ENCODE results near the gene REL. TPM values are rescaled to one million over a fixed set of nuclear protein-coding genes. Genes with fewer than 3 reads are reported as not detected.
A peak's percentile ranks its signal among the peaks of the same experiment; 100 is the strongest.
"Not testable (repeated sequence)": the region's sequence is repeated elsewhere in the genome, so short reads cannot be mapped to it uniquely, and the experiment has no call there.

Gene REL
- total RNA-seq, 1 donor from 2014 or later: 8.7 TPM

DNA sequence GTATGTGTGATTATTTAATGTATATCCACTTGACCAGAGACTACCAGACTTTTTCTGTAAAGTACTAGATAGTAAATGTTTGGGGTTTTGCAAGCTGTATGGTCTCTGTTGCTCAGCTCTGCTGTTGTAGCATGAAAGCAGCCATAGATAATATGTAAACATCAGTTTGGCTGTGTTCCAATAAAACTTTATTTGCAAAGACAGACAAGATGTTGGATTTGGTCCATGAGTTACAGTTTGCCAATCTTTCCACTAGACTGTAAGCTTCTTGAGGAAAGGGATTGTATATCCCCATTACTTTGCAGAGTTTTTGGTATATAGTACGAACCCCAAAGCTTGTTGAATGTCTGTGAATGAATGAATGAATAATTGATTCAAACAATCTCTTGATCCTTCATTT, 17.2 kb downstream of the REL start:
- no peak overlapping the region for H3K27ac Mint-ChIP-seq (ENCODE audit: unreplicated experiment)
- TF ChIP-seq, protein P1, sequence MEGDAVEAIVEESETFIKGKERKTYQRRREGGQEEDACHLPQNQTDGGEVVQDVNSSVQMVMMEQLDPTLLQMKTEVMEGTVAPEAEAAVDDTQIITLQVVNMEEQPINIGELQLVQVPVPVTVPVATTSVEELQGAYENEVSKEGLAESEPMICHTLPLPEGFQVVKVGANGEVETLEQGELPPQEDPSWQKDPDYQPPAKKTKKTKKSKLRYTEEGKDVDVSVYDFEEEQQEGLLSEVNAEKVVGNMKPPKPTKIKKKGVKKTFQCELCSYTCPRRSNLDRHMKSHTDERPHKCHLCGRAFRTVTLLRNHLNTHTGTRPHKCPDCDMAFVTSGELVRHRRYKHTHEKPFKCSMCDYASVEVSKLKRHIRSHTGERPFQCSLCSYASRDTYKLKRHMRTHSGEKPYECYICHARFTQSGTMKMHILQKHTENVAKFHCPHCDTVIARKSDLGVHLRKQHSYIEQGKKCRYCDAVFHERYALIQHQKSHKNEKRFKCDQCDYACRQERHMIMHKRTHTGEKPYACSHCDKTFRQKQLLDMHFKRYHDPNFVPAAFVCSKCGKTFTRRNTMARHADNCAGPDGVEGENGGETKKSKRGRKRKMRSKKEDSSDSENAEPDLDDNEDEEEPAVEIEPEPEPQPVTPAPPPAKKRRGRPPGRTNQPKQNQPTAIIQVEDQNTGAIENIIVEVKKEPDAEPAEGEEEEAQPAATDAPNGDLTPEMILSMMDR (conservative IDR thresholded peaks at IDR 0.05): no peak
- H3K9me3 Mint-ChIP-seq: no peaks in the 10 kb centered on the region
- no peaks in the 10 kb centered on the region for H3K27me3 Mint-ChIP-seq (ENCODE audit: low read depth)
- no peak for DNase-seq (ENCODE audit: low read depth, low spot score)
- H3K4me3 Mint-ChIP-seq: no peak overlapping the region
- peaks cover 5% of the 10 kb centered on the region for H3K36me3 Mint-ChIP-seq (ENCODE audit: low read depth)
- no peaks in the 10 kb centered on the region for H3K4me1 Mint-ChIP-seq

DNA sequence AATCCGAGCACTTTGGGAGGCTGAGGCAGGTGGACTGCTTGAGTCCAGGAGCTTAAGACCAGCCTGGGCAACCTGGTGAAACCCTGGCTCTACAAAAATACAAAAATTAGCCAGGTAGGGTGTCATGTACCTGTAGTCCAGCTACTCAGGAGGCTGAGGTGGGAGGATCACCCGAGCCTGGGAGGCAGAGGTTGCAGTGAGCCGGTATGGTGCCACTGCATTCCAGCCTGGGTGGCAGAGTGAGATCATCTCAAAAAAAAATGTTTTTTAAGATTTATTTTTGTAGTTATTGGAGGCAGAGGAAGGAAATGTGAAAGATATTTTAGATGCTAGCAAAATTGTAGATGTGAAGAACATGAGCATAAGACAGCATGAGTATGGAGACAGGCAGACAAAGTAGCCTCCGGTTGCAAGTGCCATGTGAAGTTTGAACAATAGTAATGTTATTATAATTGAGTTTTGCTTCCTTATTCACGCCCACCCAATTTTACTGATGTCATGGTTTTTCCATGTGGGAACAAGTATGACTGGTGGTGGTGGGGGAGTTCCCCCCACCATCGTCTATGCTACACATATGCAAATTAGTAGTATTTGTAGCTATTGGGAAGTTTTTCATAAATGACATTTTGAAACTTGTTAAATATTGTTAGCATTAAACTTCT, 18.0 kb downstream of the REL start:
- TF ChIP-seq, protein P1 (conservative IDR thresholded peaks at IDR 0.05): no peak
- Mint-ChIP-seq H3K4me1 (no peaks in the 10 kb centered on the region), H3K36me3 (ENCODE audit: low read depth) (peaks cover 3% of the 10 kb centered on the region), H3K27me3 (ENCODE audit: low read depth) (no peaks in the 10 kb centered on the region), H3K9me3 (no peaks in the 10 kb centered on the region), H3K4me3 (no peak overlapping the region), H3K27ac (ENCODE audit: unreplicated experiment) (no peak overlapping the region)
- DNase-seq (ENCODE audit: low read depth, low spot score): no peak

DNA sequence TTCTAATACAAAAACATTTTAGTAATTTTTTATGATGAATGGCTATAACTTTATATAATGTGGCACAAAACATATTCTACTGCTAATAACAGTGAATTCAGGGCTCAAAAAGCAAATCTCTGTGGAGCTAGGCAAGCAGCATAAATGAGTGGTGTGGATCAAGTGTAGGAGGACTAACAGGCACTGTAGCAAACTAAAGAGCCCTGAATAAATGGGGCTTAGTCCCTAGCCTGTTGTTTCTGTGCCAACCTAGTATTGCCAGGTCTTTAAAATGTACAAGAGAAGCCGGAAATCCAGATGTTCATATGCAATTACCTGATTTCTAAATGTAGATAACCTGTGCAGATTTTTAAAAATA, 18.5 kb downstream of the REL start:
- H3K27me3 Mint-ChIP-seq (ENCODE audit: low read depth): no peaks in the 10 kb centered on the region
- H3K27ac Mint-ChIP-seq (ENCODE audit: unreplicated experiment): no peak overlapping the region
- no peak for DNase-seq (ENCODE audit: low read depth, low spot score)
- TF ChIP-seq, protein P1 (conservative IDR thresholded peaks at IDR 0.05): no peak
- no peaks in the 10 kb centered on the region for H3K9me3 Mint-ChIP-seq
- H3K4me3 Mint-ChIP-seq: no peak overlapping the region
- H3K4me1 Mint-ChIP-seq: no peaks in the 10 kb centered on the region
- peaks cover 3% of the 10 kb centered on the region for H3K36me3 Mint-ChIP-seq (ENCODE audit: low read depth)

DNA sequence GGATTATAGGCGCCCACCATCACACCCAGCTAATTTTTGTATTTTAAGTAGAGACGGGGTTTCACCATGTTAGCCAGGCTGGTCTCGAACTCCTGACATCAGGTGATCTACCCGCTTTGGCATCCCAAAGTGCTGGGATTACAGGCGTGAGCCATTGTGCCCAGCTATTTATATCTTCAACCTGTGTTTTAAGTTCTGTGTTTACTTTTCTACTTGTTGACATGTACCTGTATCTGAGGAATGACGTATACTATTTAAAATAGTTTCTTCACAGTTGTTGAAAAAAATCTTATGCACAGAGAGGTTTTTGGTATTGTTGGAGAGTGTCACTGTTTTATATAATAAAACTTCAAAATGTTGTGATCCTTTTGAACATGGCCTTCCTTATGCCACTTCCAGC, 19.9 kb downstream of the REL start:
- H3K27ac Mint-ChIP-seq (ENCODE audit: unreplicated experiment); H3K27me3 Mint-ChIP-seq (ENCODE audit: low read depth); DNase-seq (ENCODE audit: low read depth, low spot score); H3K4me1 Mint-ChIP-seq; H3K9me3 Mint-ChIP-seq; H3K36me3 Mint-ChIP-seq (ENCODE audit: low read depth); H3K4me3 Mint-ChIP-seq: not testable (repeated sequence)

DNA sequence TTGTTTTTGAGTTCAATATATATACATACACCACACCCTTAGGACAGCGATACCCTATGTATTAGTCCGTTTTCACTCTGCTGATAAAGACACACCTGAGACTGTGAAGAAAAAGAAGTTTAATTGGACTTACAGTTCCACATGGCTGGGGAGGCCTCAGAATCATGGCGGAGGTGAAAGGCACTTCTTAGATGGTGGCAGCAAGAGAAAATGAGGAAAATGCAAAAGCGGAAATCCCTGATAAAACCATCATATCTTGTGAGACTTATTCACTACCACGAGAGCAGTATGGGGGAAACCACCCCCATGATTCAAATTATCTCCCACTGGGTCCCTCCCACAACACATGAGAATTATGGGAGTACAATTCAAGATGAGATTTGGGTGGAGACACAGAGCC, 24.5 kb downstream of the REL start:
- H3K36me3 Mint-ChIP-seq (ENCODE audit: low read depth); H3K4me1 Mint-ChIP-seq; H3K27ac Mint-ChIP-seq (ENCODE audit: unreplicated experiment); H3K27me3 Mint-ChIP-seq (ENCODE audit: low read depth); H3K4me3 Mint-ChIP-seq; DNase-seq (ENCODE audit: low read depth, low spot score); H3K9me3 Mint-ChIP-seq: not testable (repeated sequence)

DNA sequence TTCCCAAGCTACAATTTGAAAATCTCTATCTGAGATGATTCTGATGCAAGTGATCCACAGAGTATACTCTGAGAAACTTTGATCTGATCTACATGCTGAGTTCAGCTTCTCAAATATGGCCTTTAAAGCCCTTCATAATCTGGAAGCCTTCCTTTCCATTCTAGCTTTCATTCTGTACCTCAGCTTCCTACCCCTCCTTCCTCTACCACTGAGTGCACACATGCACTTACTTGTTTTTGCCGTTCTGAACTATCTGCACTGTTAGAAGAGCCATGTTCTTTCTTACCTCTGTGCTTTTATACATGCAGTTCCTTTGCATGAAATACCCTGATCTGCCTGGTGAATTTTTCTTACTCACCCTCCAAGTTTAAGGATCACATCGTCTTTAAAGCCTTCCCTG, 25.0 kb downstream of the REL start:
- H3K27me3 Mint-ChIP-seq (ENCODE audit: low read depth): no peaks in the 10 kb centered on the region
- no peak for DNase-seq (ENCODE audit: low read depth, low spot score)
- TF ChIP-seq, protein P1 (conservative IDR thresholded peaks at IDR 0.05): no peak
- H3K4me3 Mint-ChIP-seq: no peak overlapping the region
- peaks cover 3% of the 10 kb centered on the region for H3K36me3 Mint-ChIP-seq (ENCODE audit: low read depth)
- no peaks in the 10 kb centered on the region for H3K9me3 Mint-ChIP-seq
- peak overlapping the region; percentile 21 for H3K27ac Mint-ChIP-seq (ENCODE audit: unreplicated experiment)
- no peaks in the 10 kb centered on the region for H3K4me1 Mint-ChIP-seq
